Measurements from ENCODE around the gene ADD1.
"Not testable (repeated sequence)": the region's sequence is repeated elsewhere in the genome, so short reads cannot be mapped to it uniquely, and the experiment has no call there.

The ADD1 gene

DNA sequence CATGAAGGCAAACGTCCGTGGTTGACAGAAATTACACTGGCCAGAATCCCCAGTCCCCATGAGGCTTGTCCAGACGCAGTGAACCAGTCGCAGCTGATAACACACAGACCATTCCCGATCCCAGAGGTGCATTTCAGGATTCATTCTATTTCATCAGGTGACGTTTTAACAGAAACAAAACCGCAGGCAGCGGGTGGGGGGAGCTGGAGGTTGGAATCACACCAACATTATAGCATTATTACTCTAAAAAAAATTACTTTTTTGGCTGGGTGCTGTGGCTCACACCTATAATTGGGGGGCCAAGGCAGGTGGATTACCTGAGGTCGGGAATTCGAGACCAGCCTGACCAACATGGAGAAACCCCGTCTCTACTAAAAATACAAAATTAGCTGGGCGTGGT lies 94.3 kb downstream of the ADD1 start:
- DNase-seq = no peak

DNA sequence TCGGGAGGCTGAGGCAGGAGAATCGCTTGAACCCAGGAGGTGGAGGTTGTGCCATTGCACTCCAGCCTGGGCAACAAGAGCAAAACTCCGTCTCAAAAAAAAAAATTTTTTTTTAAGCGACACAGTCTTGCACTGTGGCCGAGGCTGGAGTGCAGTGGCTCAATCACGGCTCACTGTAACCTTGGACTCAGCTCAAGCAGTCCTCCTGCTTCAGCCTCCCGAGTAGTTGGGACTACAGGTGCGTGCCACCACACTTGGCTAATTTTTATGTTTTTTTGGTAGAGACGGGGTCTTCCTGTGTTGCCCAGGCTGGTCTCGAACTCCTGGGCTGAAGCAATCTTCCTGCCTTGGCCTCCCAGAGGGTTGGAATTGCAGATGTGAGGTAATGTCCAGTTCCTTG lies 94.8 kb downstream of the ADD1 start:
- not testable (repeated sequence) for DNase-seq

DNA sequence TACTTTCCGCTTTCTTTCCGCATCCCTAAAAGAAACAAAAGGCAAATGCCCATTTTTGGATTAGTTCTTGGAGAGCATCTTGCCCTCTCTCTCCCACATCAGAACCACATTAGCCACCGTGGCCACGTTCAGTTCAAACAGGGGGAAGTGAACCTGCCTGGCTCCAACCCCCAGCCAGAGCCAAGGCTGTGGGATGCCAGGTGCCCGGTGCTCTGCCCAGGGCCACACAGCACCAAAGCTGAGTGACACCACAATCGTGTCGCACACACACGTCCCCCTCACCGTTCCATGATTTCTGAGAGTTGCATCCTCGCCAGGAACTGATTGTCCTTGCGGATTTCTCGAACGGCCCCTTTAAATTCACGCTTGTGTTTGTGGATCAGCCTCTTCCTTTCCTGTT lies 95.3 kb downstream of the ADD1 start:
- DNase-seq = no peak

DNA sequence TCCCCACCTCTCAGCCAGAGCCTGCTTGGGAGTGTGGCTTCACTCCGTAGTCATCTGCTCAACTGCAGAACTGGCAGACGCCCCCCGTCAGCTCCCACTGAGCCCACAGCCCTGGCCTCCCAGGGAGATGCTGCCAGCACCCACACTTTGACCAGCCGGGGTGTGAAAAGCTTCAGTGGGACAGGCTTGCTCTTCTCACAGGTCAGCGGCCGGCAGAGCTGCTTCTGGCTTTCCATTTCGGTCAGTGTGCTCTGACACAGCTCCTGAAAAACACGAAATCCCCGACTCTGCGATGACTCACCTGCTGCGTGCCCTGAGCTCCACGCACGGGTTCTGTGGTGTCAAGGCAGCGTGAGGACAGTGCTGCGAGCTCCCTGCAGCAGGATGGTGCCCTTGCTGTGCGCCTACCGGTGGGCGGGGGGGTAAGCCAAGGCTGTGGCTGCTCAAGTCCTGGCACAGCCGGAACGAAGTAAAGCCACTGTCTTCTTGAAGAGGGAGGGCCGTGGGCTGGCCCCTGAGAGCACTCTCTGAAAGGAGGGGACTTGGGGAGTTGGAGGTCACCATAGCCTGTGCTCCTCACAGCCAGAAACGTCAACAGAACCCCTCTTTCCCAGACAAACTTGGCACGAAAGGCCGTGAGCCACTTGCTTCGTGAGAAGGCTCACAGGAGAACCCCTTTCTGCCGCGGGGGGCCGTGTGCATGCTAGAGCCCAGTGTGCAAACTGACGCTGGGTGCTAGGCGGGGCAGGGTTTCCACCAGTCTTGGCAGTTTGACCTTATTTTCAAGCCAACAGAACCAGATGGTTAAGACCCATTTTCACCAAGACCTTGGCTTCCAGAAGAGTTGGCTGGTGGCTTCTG lies 96.0 kb downstream of the ADD1 start:
- DNase-seq = no peak

DNA sequence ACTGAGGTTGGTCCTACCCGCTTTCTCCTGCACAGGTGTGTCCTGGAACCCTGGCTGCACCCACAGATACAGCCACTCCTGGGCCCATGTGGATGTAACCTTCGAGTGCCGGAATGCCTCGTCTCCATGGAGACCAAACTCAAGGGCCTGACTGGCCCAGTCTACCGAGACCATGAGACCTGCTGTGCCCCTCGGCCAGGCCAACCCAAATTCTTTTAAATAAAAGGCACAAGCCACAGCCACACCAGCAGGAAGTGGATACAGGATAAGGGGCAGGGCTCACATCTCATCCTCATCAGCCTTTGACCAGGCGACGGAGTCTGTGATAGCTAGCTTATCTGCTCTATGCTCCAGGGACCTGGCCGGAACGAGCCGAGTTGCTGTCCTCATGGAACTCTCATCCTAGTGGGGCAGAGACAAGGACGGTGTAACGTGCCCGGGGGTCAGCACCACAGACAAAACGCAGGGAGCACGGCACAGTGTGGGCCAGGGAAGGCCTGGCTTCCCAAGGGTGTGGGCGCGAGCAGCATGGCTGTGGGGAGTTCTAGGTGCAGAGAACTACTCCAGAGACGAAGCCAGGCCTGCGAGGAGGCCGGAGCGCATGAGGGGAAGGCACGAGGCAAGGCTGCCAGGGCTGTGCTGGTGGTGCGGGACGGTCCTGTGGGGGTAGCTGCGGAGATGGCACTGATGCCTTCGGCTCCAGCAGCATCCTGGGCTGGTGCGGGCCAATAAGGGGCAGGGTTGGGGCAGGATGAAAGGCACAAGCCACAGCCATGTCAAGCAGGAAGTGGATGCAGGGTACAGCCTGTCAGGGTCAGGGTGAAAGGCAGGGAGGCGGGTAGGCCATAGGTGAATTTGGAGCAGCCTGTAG lies 96.9 kb downstream of the ADD1 start:
- no peak for DNase-seq

DNA sequence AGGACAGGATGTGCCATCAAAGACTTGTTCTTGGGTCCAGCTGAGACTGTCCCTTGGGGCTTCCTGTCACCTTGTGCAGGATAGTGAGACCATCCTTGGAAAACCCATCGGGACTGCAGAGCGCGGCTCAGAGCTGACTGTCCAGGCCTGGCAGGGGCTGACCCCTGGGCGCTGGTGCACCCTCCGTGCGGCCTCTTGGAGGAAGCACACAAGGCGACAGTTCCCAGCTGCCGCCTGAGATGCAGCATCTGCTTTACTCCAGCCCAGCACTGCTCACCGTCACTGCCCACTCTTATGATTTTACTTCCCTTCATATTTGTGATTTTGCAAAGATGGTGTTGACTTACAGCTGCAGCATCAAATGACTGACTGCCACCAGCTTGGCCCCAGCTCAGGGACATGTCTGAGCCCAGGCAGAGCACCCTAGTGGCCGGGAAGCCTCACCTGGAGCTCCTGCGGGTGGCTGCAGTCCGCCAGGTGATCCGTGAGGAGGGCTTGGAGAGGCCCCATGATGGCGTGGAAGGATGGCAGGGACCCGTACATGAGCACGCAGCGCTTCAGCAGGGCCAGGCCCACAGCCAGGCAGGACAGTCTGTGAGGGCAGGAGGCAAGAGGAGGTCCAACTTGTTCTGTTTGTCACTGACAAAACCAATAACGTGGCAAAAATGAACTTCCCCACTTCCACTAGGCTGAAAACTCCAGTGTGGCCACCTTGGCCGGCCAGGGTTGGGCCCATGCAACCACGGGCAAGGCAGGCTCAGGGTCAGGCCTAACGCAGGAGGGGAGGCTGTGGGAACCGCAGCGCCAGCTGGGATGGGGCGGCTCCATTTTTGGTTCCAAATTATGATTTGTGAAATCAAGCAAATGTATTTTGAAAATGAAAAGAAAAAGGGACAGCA lies 97.7 kb downstream of the ADD1 start:
- DNase-seq = no peak

DNA sequence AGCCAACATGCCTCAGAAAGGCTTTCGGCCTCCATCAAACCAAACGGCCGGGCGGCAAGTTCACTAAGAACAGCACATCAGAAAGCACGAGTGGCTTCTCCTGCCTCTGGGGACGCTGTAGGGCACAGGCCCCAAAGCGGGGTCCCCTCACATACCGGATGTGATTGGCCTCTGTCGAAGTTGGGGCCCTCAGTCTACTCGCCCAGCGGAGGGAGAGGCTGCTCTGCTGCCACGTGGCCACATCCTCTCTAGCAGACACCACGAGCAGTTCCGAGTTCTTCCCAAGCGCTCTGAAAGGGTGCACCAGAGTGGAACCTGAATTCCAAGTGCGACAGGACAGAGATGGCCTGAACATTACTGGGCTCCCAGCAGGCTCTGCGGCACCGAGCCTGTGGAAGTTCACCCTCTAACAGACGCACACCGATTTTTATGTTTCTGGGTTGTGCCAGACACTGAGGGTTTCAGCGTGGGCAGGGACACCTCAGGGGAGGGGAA lies 98.4 kb downstream of the ADD1 start:
- DNase-seq = no peak

DNA sequence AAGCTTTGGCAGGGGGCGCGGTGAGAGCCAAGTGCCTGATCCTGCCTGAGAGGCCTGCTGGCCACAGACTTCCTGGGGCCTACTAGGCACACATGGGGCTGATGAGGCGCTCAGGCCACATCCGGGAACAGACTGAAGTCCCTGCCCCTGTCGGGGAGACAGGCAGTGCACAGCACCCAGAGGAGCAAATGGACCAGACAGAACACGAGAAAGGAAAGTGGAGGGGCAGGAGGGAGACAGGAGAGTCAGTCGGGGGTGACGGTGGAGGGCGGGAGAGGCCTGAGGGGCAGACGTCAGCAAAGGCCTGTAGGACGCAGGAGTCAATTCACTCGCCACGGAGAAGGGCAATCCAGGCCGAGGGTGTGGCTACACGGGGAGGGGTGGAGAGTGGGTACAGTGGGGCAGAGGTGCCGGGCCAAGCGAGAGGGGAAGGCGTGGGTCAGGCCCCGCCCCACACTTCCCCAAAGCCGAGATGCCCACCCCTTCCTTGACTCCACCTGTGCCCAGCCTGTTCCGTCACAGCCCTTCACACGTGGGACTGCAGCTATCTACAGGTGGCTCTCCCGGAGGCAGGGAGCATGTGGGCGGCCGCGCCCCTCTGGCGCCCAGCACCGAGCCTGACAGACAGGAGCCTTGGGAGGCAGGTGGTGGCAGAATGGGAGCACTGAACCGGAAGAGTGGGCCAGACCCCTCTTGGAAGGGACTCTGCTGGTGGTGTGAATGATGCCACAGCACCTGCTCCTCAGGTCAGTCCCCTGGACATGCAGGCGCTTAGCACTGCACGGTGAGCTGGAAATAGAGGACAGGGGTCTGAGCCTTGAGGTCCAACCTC lies 99.1 kb downstream of the ADD1 start:
- no peak for DNase-seq

DNA sequence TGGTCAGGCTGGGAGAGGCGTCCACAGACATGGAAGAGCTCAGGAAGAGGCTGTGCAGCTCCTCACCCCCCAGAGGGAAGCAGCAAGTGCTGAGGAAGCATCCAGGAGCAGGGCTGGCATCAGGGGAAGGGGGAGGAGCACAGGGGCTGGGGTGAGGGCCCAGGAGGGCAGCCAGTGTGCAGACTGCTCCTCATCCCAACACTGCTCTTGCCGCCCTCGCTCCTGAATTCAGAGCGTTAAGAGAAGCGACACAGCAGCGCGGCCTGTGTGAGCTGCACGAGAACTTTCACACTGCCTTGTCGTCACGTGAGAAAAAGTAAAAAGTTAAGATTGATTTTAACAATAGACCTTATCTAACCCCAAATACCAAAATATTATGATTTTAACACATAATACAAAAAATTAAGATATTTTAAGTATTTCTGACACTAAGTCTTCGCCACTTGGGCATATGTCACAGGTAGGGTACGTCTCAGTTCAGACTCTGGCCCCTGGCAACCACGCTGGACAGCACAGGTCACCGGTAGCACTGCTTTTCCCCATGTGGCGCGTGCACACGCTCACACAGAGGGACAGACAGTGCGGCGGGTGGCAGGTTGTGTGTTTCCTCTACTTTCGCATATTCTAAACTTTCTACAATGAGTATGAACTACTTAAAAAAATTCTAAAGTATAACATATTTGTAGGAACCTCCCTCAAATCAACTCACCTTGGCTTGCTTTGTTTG lies 99.9 kb downstream of the ADD1 start:
- DNase-seq = no peak

DNA sequence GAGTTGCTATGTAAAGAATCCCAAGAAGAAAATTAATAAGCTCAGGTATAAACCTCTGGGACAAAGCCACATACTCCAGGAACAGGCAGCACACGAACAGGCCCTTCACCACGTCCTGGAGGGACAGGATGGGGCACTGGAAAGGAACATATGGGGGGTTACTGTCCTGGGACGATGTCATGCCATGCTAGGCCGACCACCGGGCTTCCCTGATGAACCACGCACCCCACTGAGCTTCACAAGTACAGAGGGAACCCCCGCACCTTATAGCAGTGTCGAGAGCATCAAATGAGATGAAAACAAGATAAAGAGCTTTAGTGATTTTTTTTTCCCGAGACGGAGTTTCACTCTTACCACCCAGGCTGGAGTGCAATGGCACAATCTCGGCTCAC lies 100.4 kb downstream of the ADD1 start:
- no peak for DNase-seq

DNA sequence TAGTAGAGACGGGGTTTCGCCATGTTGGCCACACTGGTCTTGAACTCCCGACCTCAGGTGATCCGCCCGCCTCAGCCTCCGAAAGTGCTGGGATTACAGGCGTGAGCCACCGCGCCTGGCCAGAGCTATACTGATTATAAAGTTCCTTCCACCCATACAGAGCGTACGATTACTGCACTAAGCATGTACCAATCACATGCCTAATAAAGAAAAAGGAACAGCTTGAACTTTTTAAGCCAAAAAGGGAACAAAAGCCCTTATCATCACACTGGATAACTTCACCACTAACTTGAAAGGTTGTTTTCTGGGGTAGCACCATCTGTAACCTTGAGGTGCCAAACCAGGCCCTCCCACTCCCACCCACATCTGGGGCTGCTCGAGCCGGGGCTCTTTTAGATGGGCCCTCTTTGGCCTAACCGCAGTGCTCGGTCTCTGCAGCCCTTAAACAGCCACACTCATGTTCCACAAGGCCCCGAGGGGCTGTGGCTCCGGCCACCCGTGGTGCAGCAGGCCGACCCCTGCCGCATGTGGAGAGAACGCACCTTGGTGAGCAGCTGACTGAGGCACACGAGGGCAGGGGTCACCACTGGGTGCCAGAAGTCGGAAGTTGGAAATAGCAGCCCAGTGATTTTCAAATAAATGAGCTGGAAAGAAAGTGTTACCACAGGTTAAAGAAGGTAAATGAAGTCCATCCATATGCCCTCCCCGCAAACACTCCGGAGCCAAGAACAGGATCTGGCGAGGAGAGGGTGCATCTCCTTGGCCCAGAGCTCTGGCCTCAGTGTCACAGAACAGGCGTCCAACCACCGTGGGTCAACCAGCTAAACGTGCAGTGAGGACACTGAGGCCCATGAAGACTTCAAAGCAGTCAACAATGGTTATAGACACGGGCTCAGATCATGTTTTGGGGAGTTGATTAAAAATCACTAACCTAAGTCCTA lies 101.2 kb downstream of the ADD1 start:
- DNase-seq = no peak

DNA sequence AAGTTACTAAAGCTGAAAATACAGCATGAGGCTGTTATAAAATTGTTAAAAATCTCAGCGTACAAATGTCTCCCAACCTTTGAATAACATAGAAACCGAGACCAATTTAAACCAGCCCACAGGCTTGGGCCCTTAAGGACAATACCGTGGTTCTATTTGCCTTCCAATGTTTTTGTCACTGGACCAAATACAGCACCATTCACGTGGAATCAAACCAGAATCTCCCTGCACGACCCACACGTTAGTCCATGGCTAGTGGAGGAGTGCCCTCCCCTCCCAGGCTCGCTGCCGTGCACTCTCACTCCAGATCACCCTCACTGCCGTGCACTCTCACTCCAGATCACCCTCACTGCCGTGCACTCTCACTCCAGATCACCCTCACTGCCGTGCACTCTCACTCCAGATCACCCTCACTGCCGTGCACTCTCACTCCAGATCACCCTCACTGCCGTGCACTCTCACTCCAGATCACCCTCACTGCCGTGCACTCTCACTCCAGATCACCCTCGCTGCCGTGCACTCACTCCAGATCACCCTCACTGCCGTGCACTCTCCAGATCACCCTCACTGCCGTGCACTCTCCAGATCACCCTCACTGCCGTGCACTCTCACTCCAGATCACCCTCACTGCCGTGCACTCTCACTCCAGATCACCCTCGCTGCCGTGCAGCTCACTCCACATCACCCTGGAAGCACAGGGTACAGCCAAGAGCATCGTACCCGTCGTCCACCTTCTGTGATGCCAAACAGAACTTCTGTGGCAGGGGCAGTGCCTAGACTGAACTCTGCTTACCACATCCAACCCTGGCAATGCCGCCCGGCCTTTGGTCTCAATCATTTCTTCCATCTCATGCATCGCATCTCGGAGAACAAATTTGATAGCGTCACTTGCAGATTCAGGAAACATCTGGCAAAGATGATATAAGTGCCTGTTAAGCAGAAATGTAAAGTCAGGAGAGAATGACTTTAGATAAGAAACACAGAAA lies 102.3 kb downstream of the ADD1 start:
- not testable (repeated sequence) for DNase-seq

DNA sequence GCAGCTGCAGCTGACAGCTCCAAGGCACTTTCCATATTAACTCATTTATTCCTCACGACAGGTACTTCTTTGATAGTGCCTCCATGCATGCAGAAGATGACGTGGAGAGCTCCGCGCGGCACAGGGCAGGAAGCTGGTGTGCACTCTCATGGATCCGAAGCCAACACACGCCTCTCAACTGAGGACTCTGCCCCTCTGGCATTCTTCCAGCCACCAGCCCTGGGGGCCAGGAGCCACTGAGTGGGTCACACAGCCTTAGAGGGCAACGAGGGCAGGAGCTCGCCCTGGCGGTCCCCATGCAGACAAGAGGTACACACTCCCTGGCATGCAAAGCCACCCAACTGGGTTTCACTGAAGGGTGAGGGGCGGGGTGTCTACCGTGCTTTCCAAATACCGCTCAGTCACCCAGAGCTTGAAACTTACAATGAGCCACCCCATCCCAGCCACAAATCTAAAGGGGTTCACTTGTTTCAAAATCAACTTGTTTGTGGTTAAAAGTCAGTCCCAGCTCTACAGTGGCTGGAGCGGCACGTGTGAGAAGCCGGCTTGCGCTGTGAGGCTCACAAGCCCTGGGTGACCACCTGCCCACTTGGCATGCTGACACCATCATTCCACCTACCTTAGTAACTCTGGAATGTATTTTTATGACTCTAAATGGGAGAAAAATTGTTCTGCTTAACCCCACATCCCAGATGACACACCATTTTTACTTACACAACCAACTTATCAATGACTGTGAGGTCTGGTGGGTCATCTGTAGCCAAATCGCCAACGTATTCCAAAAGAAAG lies 103.4 kb downstream of the ADD1 start:
- DNase-seq = no peak

DNA sequence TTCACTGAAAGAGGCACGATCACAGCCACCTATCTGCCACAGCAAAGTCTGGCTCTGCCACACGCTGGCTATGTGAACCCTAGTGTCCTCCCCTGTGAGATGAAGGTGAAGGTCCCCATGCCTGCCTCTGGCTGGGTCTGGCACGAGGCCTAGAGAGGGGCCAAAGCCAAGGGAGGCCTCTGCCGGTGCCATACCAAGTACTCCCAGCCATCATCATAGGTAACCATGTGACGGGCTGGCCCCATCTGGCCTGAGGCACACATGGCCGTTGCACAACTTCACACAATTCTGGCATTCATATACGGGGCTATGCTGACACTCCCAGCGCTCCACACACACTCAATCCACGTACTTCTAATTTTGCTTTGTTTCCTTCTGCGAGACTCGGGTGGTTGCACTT lies 104.3 kb downstream of the ADD1 start:
- DNase-seq = no peak

DNA sequence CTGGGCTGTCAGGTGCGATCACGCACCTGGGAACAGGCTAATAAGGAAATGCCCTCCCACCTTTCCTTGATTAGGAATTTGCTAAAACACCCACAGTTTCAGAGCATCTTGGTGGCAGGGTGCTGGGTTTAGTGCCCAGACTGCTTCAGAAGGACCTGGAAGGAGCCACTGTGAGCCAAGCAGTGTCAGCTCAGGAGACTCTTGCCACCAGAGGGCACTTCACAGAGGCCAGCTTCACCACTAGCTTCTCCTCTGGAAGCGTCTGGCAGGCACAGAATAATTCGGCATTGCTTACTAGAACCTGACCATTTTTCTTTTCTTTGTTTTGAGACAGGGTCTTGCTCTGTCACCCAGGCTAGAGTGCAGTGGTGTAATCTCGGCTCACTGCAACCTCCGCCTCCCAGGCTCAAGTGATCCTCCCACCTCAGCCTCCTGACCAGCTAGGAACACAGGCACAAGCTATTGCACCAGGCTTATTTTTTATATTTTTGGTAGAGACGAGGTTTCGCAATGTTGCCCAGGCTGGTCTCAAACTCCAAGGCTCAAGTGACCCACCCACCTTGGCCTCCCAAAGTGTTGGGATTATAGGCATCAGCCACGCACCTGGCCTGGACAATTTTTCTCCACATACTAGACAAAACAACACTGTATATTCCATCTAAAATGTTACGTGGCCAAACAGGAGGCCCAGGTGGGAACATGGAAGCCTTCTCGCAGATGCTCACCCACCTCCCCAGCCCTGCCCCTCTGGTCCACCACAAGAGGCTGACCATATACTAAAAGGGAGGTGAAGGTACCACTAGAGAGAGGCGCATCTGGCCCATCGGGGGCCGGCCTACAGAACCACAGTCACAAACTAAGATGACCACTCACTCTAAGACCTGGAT lies 105.5 kb downstream of the ADD1 start:
- no peak for DNase-seq

DNA sequence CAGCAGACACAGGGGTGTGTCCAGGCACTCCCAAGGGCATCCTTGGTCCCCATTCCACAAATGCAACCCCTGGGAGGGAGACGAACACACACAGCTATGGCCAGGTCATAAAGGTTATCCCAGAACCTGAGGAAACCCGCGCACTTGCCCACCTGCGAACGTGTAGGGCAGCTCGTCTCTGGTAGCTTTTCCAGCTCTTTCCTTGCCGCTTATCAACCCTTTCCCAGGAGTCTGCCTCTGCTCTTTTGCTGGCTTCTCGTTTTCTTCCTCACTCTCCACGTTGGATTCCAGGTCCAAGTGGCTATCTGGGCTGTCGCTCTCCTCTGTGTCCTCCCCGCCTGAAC lies 106.1 kb downstream of the ADD1 start:
- no peak for DNase-seq

Data from activated naive CD4-positive, alpha-beta T cell treated with anti-CD3 and anti-CD28 coated beads, Interleukin-2, amount 50 U/mL, for 16 hours (primary cell).